DMS53 treated with DMSO at 0.1 percent for 48 hours (cell line): ENCODE data around the gene BIRC5.
"Not testable (repeated sequence)": the region's sequence is repeated elsewhere in the genome, so short reads cannot be mapped to it uniquely, and the experiment has no call there.

ENCODE experiments used
- DNase-seq: peaks from one replicate; lab custom pipeline; 2025; ENCODE audit not compliant: unreplicated experiment; lab: John Stamatoyannopoulos, UW

The BIRC5 gene

GRCh38 chr17:78224231-78225087 is 10.4 kb downstream of the BIRC5 start:
- no peak for DNase-seq

GRCh38 chr17:78225088-78225865 is 11.2 kb downstream of the BIRC5 start:
- no peak for DNase-seq

DNA sequence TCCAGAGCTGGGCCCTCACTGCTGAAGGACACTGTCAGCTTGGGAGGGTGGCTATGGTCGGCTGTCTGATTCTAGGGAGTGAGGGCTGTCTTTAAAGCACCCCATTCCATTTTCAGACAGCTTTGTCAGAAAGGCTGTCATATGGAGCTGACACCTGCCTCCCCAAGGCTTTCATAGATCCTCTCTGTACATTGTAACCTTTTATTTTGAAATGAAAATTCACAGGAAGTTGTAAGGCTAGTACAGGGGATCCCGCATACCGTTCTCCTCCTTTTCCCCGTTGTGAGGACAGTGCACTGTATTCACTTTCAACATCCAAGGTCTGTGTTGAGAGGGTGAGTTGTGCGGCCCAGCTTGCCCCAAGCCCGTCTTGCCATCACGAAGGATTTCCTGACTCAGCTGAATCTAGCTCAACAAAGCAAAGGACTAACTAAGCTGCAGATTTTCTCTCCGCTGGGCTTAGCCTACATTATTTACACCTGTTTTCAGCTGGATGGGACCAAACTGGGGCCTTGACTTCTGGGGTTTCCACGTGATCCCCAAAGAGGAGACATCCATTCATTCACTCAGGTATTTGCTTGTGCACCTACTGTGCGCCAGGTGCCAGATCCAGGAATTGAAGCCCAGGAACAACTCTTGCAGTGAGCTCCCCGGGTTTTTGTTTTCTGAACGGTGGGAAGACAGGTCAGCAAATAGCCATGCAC is 12.2 kb downstream of the BIRC5 start:
- no peak for DNase-seq

- DNase-seq = peak; percentile 76
Observed at GRCh38 chr17:78226759-78227454, 12.9 kb downstream of the BIRC5 start.

- peak; percentile 85 for DNase-seq
Observed at GRCh38 chr17:78227455-78227916, 13.4 kb downstream of the BIRC5 start.

DNA sequence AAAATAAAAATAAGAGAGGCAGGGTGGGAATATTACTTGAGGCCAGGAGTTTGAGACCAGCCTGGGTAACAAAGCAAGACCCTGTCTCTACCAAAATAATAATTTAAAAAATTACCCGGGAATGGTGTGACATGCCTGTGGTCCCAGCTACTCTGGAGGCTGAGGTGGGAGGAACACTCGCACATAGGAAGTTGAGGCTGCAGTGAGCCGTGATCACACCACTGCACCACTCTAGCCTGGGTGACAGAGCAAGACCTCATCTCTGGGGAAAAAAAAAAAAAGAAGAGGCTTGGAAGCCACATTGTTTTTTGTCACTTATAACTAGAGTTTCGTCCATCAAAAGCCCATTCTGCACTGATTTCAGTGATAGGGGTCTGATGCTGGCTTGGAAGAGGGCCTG is 14.1 kb downstream of the BIRC5 start:
- no peak for DNase-seq

GRCh38 chr17:78230252-78230962 is 16.4 kb downstream of the BIRC5 start:
- DNase-seq = no peak

- DNase-seq = no peak
Observed at GRCh38 chr17:78230996-78231935, 17.2 kb downstream of the BIRC5 start, which contains the start of gene TMEM235. Gene TMEM235 (plus strand): TSS chr17:78231631. CDS start chr17:78232024, 393 bp downstream.

DNA sequence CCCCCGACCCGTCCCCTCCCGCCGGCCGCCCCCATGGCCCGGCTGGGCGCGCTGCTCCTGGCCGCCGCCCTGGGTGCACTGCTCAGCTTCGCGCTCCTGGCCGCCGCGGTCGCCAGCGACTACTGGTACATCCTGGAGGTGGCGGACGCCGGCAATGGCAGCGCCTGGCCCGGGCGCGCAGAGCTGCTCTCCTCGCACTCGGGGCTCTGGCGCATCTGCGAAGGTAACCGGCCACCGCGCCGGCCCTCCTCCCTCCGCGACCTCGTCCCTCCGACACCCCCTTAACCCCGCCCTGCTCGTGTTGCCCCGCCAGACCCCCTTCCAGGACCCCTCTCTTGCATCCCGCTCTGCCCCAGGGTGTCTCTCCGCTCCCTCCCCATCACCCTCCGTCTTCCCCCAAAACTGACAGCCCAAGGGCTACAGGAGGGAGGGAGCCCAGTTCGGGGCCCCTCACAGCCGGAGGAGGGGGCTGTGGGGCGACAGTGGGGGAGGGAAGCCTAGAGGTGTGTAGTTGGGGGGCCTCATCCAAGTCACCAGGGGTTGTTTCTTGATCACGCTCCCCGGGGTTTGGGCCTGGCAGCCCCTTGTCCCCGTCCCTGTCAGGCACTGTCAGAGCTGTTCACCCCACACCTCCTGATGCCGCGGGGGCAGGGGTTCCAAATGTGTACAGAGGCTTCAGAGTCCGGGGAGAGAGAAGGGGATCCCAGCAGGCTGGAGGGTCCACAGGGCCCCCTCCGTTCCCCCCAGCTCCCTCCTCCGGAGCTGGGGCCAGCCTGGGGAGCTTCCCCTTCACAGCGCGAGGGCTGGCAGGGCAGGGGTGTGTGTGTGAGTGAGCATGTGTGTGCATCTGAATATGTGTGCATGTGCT is 18.2 kb downstream of the BIRC5 start:
- DNase-seq = no peak

- no peak for DNase-seq
Observed at GRCh38 chr17:78232859-78233173, 18.8 kb downstream of the BIRC5 start.

GRCh38 chr17:78233678-78234077 is 19.6 kb downstream of the BIRC5 start:
- no peak for DNase-seq

DNA sequence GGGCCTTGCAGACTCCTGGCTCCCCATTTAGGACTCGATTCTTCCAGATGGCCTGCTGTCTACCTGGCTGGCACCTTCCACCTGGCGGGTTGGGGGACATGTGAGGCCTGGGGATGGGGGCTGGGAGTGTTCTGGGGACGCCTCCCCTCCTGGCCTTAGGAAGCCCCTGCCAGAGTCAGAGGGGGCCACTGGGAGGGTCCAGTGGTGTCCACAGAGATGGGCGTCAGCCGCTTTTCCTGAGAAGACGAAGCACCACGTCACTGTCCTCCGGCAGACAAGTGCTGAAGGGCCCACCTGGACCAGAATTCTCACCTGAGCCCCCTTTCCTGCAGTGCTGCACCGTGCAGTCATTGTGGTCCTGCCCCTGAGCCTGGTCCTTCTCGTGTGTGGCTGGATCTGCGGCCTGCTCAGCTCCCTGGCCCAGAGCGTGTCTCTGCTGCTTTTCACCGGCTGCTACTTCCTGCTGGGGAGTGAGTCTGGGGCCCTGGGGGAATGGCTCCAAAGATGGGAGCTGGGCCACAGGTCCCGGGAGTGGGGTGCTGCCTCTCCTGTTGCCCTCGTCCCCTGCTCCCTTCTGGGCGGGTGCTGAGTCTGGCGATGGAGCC is 20.3 kb downstream of the BIRC5 start:
- no peak for DNase-seq

DNA sequence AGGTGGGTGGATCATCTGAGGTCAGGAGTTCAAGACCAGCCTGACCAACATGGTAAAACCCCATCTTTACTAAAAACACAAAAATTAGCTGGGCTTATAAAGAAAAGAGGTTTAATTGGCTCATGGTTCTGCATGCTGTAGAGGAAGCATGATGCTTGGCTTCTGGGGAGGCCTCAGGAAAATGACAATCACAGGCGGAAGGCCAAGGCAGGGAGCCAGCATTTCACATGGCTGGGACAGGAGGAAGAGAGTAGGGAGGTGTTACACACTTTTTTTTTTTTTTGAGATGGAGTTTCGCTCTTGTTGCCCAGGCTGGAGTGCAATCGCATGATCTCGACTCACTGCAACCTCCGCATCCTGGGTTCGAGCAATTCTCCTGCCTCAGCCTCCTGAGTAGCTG is 21.0 kb downstream of the BIRC5 start:
- DNase-seq = not testable (repeated sequence)

DNA sequence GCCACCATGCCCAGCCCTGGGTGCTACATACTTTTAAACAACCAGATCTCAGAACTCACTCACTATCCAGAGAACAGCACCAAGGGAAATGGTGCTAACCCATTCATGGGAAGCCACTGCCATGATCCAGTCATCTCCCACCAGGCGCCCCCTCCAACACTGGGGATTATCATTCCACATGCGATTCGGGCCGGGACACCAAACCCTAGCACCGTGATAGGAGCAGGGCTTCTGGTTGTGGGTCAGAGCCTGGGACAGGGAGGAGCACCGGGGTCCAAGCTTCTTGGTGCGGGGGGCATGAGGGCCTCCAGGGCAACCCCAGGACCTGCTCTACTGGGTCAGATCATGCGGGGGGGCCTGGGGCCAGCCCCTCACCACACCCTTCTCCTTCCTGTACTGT is 21.8 kb downstream of the BIRC5 start:
- no peak for DNase-seq

DNA sequence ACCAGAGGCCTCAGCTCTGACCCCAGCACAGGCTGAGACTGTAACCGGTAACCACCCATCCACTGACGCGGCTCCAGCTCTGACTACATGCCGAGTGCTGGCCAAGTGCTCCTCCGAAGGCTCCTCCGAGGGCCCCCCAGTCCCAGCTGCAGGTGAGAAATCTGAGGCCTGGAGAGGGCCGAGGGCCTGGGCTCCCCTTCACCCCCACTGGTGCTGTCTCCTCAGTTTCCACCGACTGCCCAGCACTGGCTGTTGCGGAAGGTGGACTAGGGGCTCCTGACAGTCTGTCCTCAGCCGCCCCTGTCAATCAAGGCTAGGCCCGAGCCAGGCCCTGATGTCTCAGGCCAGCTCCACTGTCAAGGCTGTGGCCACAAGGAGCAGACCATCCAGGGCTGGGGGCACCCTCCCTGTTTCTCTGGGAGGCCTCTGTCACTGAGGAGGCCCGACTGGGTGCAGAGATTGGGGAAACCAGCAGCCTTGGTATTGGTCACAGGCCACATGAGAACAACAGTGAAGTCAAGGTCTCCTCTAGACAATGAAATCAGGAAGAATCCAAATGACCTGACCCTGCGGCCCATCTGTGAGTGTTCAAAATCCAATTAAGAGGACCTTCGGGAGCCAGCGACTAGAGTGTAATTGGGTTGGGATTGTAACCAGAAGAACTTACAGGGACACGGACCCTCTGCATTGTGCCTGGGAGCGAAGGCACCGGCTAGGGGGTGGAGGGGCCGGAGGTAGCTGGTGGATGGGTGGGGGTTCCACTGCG is 22.5 kb downstream of the BIRC5 start:
- DNase-seq = no peak

- DNase-seq = no peak
Observed at GRCh38 chr17:78237401-78238012, 23.5 kb downstream of the BIRC5 start.
